NK-92 treated with Interleukin-12 subunit alpha and Interleukin-12 subunit beta, amount 100 ng/mL, for 24 hours (cell line): ENCODE measurements around the gene PPAT.

Experiments
- DNase-seq: peaks from one replicate; lab custom pipeline; 2025; lab: John Stamatoyannopoulos, UW

PPAT gene

DNA sequence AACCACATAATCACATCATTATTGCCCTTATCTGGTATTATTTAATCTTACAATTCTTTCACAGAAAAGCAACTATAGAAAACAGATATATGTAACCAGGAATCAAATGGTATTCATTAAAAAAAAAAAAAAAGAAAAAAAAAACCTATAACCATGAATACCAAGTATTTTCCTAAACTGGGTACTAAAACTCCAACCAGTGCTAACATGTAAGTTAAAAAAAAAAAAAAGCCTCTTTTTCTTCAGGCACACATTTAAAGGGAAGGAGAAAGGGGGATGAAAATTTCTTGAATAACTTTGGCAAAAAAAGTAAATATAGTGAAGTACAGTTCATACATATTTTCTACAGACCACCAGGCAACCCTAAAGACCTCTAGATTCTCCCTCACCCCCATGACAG is 2.1 kb downstream of the PPAT start:
- no peak for DNase-seq

DNA sequence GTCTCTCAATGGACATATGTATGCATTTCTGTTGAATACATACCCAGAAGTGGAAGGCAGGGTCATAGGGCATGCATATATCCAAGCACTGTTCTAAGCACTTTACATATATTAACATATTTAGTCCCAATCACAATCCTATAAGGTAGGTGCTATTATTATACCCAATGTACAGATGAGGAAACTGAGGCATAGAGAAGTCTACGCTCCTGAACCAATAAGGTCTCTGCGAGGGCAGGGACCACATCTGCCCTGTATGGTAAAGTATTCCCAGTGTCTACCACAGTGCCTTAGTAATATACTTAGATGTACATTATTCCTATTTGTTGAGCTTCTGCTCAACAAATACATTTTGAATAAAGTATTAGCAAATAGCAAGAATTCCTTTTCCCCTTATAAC is 5.2 kb downstream of the PPAT start:
- DNase-seq = no peak

DNA sequence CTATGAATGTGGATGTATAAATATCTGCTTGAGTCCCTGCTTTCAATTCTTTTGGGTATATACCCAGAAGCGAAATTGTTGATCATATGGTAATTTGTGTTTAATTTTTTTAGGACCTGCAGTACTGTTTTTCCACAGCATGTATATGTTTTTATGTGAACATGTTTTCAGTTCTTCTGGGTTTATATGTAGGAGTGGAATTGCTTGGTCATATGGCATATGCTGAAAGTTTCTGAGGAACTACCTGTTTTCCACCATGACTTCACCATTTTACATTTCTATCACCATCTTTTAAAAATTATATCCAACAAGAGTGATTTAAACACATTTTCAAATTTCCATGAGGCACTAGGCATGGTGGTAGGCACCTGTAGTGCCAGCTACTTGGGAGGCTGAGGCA is 8.2 kb downstream of the PPAT start:
- no peak for DNase-seq

DNA sequence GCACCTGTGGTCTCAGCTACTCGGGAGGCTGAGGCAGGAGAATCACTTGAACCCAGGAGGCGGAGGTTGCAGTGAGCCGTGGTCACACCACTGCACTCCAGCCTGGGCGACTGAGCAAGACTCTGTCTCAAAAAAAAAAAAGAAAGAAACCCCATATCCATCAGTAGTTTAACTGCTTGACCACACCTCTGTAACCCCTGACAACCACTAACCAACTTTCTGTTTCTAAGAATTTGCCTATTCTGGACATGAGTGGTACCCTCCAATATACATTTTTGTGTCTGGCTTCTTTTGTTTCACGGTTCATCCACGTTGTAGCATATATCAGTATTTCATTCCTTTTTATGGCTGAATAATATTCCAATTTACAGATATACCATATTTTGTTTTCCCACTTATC is 9.1 kb downstream of the PPAT start:
- DNase-seq = no peak

DNA sequence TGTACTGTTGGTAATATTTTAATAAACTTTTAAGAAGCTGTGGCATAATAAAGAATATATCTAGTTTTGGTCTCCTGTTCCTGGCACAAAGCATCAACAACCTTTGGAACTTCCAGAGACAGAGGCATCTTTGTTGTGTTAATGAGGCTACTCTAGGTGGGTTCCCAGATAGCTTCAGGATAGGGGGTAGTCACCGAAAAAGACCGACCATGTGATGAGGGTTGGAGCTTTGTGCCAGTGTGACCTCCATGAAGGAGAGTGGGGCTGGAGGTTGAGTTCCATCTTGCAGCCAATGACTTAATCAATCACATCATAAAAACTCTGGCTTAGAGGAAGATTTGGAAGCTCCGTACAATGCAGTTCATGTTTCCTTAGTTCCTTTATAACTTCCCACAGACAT is 9.9 kb downstream of the PPAT start:
- DNase-seq = no peak

DNA sequence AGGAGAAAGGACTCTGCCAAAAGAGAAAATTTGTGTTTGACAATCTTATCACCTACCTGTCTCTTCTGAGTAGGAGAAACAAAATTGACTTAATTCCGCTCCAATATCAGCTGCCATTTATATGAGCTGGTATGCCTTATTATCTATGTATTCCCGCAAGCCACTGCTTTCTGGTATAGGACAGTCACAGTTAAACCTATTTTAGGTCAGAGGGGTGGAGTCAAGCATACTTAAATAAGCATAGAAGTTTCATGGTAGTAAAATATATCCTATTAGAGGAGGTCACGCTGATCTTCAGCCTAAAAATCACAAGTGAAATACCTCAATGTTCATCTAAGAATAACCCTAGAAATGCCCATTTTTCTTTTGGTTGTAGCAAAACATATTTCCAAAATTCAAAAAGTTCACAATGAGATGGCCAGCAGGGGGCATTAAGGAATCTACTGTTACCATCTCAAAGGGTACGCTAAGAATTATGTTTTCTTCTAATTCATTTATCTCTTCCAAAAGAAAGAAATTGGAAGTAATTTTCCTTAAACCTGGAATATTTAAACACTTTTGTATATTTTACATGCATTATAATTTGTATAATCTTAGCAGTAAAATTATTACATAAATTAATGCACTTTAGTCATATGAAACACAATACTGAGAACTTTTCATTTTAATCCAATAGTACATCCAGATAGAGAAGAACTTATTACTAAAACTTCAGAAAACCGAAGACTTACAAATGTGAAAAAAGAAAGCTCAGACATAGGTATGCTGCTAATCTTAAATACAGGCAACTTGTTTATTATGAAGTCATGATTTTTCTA is 10.5 kb downstream of the PPAT start:
- DNase-seq = no peak

DNA sequence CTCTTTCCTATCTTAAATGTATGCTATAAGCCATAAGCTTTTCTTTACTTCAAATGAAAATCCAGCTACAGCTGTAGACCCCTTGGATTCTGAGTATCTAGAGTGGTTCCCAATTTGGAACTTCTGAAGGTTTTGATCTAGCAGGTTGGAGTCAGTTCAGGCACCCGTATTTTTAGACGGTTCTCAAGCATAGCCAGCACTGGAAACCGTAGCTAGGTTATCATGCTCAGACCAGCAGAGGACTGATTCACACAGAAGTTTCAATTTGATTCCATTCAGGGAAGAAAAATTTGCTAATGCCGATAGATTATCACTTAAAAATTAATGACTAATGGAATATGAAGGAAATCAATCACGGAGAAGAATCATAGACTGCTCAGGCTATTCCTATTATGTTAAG is 11.2 kb downstream of the PPAT start:
- DNase-seq = no peak

DNA sequence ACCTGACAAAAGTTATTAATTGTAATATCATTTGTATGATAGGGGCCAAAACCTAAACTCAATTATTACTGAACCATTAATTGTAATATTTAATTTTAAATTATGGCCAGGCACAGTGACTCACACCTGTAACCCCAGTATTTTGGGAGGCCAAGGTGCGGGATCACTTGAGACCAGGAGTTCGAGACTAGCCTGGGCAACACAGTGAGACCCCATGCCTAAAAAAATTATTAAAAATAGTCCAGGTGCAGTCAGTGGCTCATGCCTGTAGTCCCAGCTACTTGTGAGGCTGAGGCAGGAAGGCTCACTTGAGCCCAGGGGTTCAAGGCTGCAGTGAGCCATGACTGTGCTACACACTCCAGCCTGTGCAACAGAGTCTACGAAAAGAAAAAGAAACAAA is 18.0 kb downstream of the PPAT start:
- no peak for DNase-seq

GRCh38 chr4:56416349-56416748 is 19.1 kb downstream of the PPAT start:
- DNase-seq = no peak

DNA sequence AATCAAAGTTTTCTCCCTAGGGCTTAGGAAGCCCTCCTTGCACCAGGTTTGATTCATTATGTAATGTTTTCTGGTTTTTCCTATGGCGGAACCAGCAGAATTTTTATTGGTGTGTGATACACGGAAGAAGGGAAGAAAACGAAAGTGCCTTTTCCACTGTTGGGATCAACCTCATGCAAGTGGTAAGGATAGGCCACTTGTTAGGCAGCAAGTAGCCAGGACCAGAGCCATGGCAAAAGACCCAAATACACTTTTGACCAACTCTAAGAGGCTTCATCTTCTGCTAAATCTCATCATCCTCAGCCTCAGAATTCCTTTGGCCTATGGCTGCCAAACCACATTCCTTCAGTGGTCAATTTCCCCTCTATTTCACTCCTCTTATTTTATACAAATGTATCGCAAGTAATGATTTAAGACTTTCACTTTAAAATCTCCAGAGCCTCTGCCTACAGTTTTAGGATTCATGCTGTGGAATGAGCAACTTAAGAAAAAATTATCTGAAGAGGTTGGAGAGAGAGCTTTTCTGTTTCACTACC is 21.2 kb downstream of the PPAT start:
- DNase-seq = no peak

DNA sequence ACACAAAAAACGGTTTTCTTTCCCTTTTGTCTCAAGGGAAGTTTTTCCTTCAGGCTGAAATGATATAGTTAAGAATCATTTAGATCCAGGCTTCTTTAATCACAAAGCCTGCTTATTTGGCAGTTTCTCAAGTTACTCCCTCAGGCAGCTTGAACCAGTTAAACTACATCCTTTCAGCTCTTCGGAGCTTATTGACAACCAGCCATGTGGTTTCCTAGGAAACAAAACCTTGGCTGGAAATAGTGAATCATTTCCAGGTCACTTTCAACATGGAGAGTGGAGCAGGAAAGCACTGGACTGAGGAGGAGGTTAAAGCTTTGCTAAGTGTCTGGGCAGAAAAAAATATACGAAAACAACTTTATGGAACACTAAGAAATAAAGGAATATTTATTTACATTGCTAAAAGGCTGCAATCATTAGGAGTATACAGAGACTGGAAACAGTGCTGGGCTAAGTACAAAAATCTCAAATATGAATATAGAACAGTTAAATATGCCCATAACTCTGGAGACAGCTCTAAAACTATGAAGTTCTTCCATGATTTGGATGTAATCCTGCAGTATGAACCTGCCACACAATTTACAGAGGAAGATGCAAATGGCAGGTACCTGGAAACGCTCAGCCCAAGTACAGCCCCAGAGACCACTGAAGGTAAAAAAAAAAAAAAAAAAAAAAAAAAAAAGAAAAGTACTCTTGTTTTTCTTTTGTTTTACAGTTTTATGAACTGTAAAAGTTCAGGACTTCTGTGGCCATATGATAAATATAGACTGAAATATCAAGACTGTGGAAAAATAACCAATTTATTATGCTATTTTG is 25.0 kb downstream of the PPAT start:
- no peak for DNase-seq

DNA sequence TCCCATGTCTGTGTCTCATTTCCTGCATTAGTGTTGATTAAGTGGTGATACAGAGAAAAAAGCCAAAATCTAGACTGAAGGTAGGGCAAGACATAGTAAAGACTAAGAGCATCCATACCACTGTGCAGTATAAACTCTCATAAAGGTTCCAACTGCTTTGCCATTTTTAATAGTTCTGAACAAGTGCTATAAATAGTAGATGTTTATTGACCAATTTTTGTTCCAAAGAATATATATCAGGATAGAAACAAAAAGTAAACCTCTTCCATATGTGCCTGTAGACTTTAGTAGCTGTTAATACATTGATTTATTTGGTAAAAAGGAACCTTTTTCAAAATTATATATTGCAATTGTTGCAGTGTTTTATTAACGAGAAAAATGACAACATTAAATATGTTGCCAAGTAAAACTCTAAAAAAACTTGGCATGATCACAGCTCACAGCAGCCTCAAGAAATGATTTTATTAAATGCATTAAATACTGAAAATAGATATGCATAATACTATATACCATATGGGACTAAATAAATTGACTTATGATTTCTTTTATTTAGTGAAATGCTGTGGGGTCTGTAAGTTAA is 25.8 kb downstream of the PPAT start:
- DNase-seq = no peak

- no peak for DNase-seq
Observed at GRCh38 chr4:56408978-56409377, 26.4 kb downstream of the PPAT start.

- no peak for DNase-seq
Observed at GRCh38 chr4:56406151-56406550, 29.3 kb downstream of the PPAT start.

DNA sequence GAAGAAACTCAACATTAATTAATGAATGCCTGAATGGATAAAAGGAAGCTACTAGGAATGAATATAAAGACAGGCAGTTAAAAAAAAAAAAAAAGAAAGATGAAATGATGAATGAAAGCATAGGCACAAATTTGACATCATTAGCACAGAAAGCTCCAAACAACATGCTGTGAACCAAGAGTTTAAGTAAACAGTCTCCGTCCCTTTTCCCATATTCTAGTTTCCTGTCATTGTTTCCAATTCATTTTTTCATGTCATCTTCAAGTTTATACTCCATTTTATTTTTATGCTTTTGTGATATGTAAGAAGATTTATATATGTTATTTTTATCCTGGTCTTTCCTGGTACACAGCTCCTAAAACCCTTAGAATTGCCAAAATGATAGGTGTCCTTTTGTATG is 30.4 kb downstream of the PPAT start:
- DNase-seq = no peak

GRCh38 chr4:56400560-56400959 is 34.9 kb downstream of the PPAT start:
- no peak for DNase-seq

GRCh38 chr4:56391270-56391669 is 44.1 kb downstream of the PPAT start:
- no peak for DNase-seq

DNA sequence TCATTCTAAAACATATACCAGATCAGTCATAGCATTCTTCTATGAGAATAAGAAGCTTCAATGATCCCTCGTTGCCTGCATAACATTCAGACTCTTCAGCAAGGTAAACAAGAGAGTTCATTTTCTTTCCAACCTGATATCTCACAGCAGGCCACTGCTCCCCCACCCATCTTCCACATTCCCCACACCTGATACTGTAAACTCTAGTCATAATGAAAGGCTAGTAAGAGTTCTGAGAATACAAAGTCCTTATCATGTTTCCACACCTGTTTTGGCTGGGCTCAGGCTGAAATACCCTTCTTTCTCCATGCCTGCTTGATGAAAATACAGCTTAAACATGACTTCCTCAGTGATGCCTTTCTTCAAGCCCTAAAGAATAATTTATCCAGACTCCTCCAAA is 45.9 kb downstream of the PPAT start:
- no peak for DNase-seq

DNA sequence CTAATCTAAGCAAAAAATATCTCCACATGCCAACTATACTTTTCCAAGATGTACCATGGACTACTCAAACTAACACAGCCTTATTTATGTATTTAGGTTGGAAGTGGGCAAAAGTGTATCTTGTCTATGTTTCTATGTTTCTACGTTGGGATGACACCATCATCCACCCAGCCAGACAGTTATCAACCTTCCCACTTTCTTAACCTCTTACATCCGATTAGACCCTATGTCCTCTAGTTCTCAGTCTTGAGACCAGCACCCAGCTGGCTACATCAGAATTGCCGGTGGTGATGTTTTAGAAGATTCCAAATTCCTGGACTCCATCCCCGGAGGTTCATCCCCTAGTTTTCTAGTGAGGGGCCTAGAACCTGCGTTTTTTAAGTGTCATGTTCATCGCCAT is 47.1 kb downstream of the PPAT start:
- no peak for DNase-seq

DNA sequence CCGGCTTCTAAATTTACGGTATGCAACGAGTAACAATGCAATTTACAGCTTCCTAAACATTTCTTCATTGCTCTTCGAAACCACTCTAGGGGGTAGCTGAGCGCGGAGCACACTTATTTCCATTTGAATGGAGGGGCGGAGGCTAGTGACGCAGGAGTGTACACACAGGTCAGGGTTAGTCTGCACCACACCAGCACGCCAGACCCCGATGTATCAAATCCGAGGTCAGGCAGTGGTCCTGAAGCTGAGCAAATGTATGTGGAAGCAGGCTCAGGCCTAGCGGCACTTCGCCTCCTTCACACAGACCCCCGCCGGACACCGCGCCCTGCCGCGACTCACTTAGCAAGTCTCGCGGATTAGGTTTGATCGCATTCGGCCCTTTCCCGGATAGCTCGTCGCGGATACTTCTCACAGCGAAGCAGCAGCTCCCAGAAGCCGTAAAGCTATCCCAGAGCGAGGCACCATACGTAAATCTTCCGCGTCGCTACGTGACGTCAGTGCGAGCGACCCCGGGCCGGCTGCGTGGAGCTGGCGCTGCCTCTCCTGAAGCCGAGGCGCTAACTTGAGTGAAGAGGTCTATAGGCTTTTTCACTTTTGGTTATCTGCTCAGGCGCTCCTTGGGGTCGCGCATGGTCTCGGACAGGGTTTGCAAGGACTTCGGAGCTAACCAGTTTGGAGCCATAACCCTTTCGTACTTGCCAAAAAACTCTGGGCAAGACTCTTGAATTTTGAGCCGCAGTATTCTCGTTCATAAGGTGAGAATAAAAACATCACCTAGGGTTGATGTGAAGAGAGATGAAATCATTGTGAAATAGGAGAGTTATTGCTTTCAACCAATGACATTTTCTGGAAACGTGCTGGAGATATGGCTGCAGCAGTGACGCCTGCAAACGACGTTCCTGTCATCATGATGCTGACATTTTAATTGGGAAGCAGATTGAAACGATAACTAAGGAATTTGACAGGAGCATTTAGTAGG is 48.1 kb downstream of the PPAT start, which contains the start of gene AASDH:
AASDH (minus strand) TSS at position 469 of the 979 bp plus-strand sequence. CDS start 3,192 bp downstream, outside the sequence.
- peak; percentile 78 for DNase-seq

- DNase-seq = no peak
Observed at GRCh38 chr4:56386091-56386490, 49.3 kb downstream of the PPAT start.
